Measurements from ENCODE around the gene LY86. TPM values are rescaled to one million over a fixed set of nuclear protein-coding genes. Genes with fewer than 3 reads are reported as not detected.

The LY86 gene
- total RNA-seq, 1 donor from 2014 or later = not detected

- Mint-ChIP-seq H3K4me1 (ENCODE audit: low read depth, unreplicated experiment) (no peaks in the 10 kb centered on the region), H3K27me3 (ENCODE audit: unreplicated experiment) (no peaks in the 10 kb centered on the region), H3K36me3 (ENCODE audit: unreplicated experiment) (no peaks in the 10 kb centered on the region), H3K9me3 (ENCODE audit: unreplicated experiment) (no peaks in the 10 kb centered on the region), H3K27ac (ENCODE audit: unreplicated experiment) (no peak overlapping the region), H3K4me3 (ENCODE audit: unreplicated experiment) (no peak overlapping the region)
- no peak for TF ChIP-seq CTCF (IDR thresholded peaks at IDR 0.05; ENCODE audit: partially characterized antibody, unreplicated experiment)
- no peak for DNase-seq
Observed at GRCh38 chr6:6635291-6635690, 46.8 kb downstream of the LY86 start.

- no peak overlapping the region for H3K27ac Mint-ChIP-seq (ENCODE audit: unreplicated experiment)
- DNase-seq = no peak
- H3K4me3 Mint-ChIP-seq (ENCODE audit: unreplicated experiment) = no peak overlapping the region
- TF ChIP-seq CTCF (IDR thresholded peaks at IDR 0.05; ENCODE audit: partially characterized antibody, unreplicated experiment) = no peak
- H3K27me3 Mint-ChIP-seq (ENCODE audit: unreplicated experiment) = no peaks in the 10 kb centered on the region
- H3K36me3 Mint-ChIP-seq (ENCODE audit: unreplicated experiment) = no peaks in the 10 kb centered on the region
- no peaks in the 10 kb centered on the region for H3K9me3 Mint-ChIP-seq (ENCODE audit: unreplicated experiment)
- no peaks in the 10 kb centered on the region for H3K4me1 Mint-ChIP-seq (ENCODE audit: low read depth, unreplicated experiment)
Observed at GRCh38 chr6:6635869-6636268, 47.3 kb downstream of the LY86 start.

- Mint-ChIP-seq H3K9me3 (ENCODE audit: unreplicated experiment) (no peaks in the 10 kb centered on the region), H3K4me3 (ENCODE audit: unreplicated experiment) (no peak overlapping the region), H3K36me3 (ENCODE audit: unreplicated experiment) (no peaks in the 10 kb centered on the region), H3K4me1 (ENCODE audit: low read depth, unreplicated experiment) (no peaks in the 10 kb centered on the region), H3K27me3 (ENCODE audit: unreplicated experiment) (no peaks in the 10 kb centered on the region), H3K27ac (ENCODE audit: unreplicated experiment) (no peak overlapping the region)
- TF ChIP-seq CTCF (IDR thresholded peaks at IDR 0.05; ENCODE audit: partially characterized antibody, unreplicated experiment) = no peak
- no peak for DNase-seq
Observed at GRCh38 chr6:6639572-6639971, 51.1 kb downstream of the LY86 start.

GRCh38 chr6:6640926-6641325 lies 52.4 kb downstream of the LY86 start:
- H3K27ac Mint-ChIP-seq (ENCODE audit: unreplicated experiment) = no peak overlapping the region
- no peak for TF ChIP-seq CTCF (IDR thresholded peaks at IDR 0.05; ENCODE audit: partially characterized antibody, unreplicated experiment)
- no peaks in the 10 kb centered on the region for H3K9me3 Mint-ChIP-seq (ENCODE audit: unreplicated experiment)

GRCh38 chr6:6643398-6643797 lies 54.9 kb downstream of the LY86 start:
- Mint-ChIP-seq H3K4me1 (ENCODE audit: low read depth, unreplicated experiment) (no peaks in the 10 kb centered on the region), H3K36me3 (ENCODE audit: unreplicated experiment) (no peaks in the 10 kb centered on the region), H3K27ac (ENCODE audit: unreplicated experiment) (no peak overlapping the region), H3K4me3 (ENCODE audit: unreplicated experiment) (no peak overlapping the region), H3K27me3 (ENCODE audit: unreplicated experiment) (no peaks in the 10 kb centered on the region), H3K9me3 (ENCODE audit: unreplicated experiment) (no peaks in the 10 kb centered on the region)
- DNase-seq = no peak
- TF ChIP-seq CTCF (IDR thresholded peaks at IDR 0.05; ENCODE audit: partially characterized antibody, unreplicated experiment) = no peak

More at GRCh38 chr6:6640926-6641325, 52.4 kb downstream of the LY86 start:
- no peaks in the 10 kb centered on the region for H3K4me1 Mint-ChIP-seq (ENCODE audit: low read depth, unreplicated experiment)
- DNase-seq = no peak
- no peaks in the 10 kb centered on the region for H3K36me3 Mint-ChIP-seq (ENCODE audit: unreplicated experiment)
- no peak overlapping the region for H3K4me3 Mint-ChIP-seq (ENCODE audit: unreplicated experiment)
- no peaks in the 10 kb centered on the region for H3K27me3 Mint-ChIP-seq (ENCODE audit: unreplicated experiment)
